A673 (cell line): ENCODE measurements around the gene IL6. TPM values are rescaled to one million over a fixed set of nuclear protein-coding genes. Genes with fewer than 3 reads are reported as not detected.

Source experiments
- BruUV-seq: library from RNA; stranded (reverse); fragments of 400-500 nt; replicated peaks from 2 replicates; lab custom pipeline; 2021; lab: Mats Ljungman, UMichigan
- CTCF ChIA-PET: fragments of 300-600 bp; sonication (Branson Sonifier 250); formaldehyde crosslinking; loops from one replicate; lab custom pipeline; 2022; ENCODE audit warnings: antibody characterized with exemption; lab: Charles Lee
- POLR2A ChIA-PET: fragments of 300-600 bp; sonication (Branson Sonifier 250); formaldehyde crosslinking; loops from one replicate; lab custom pipeline; 2022; ENCODE audit warnings: antibody characterized with exemption; ENCODE audit not compliant: low non-redundant PET; lab: Charles Lee
- DNase-seq: peaks from one replicate; pipeline ENCODE4 v3.0.0-alpha.2; 2015; ENCODE audit warnings: low spot score
- H3K27ac ChIP-seq: fragments of 200-600 bp; sonication (generic); 2 replicates; pipeline ENCODE4 v1.5.1; 2016; ENCODE audit warnings: mixed run types, low read depth, mild to moderate bottlenecking, mixed read lengths, antibody characterized with exemption, low read length; ENCODE audit not compliant: poor library complexity, severe bottlenecking
- H3K27me3 ChIP-seq: fragments of 200-600 bp; sonication (generic); replicated peaks from 2 replicates; pipeline ENCODE4 v1.6.1; 2017; ENCODE audit warnings: mixed run types, low read depth, mild to moderate bottlenecking, mixed read lengths, antibody characterized with exemption, low read length; ENCODE audit not compliant: insufficient read depth, poor library complexity
- H3K36me3 ChIP-seq: fragments of 200-600 bp; sonication (generic); 2 replicates; pipeline ENCODE4 v1.6.1; 2016; ENCODE audit warnings: mixed run types, mild to moderate bottlenecking, mixed read lengths, antibody characterized with exemption, low read length; ENCODE audit not compliant: insufficient read depth, poor library complexity, severe bottlenecking
- H3K4me1 ChIP-seq: fragments of 200-600 bp; sonication (generic); 2 replicates; pipeline ENCODE4 v1.6.1; 2017; ENCODE audit warnings: mixed run types, mild to moderate bottlenecking, mixed read lengths, antibody characterized with exemption, low read length; ENCODE audit not compliant: insufficient read depth, poor library complexity, severe bottlenecking
- H3K4me3 ChIP-seq: fragments of 200-600 bp; sonication (generic); 2 replicates; pipeline ENCODE4 v1.5.1; 2016; ENCODE audit warnings: low read depth, mixed run types, mild to moderate bottlenecking, mixed read lengths, low read length; ENCODE audit not compliant: poor library complexity, severe bottlenecking
- H3K9me3 ChIP-seq: fragments of 200-600 bp; sonication (generic); 2 replicates; pipeline ENCODE4 v1.6.1; 2016; ENCODE audit warnings: mixed run types, low read depth, mild to moderate bottlenecking, mixed read lengths, antibody characterized with exemption, low read length; ENCODE audit not compliant: poor library complexity, severe bottlenecking
- EZH2 ChIP-seq: fragments of 200-600 bp; sonication (generic); IDR thresholded peaks from 2 replicates; pipeline ENCODE4 v1.6.1; 2017; ENCODE audit warnings: borderline replicate concordance, low read depth, mild to moderate bottlenecking, mixed read lengths, antibody characterized with exemption, low read length; ENCODE audit not compliant: poor library complexity, severe bottlenecking
- intact Hi-C: fragments of 100-400 bp; cut with micrococcal nuclease; formaldehyde crosslinking; loops from one replicate; pipeline ENCODE4 v1.10.0; 2022; ENCODE audit not compliant: unreplicated experiment
- total RNA-seq: library from RNA; stranded (reverse); gene quantifications from 2 replicates; pipeline ENCODE4 v1.2.3, GENCODE V29; 2021
- TF ChIP-seq, protein P1 (sequence below): fragments of 300-800, 200-600 bp; sonication (generic); conservative IDR thresholded peaks from 2 replicates; pipeline ENCODE4 v1.5.1; 2017; ENCODE audit warnings: low read depth, mild to moderate bottlenecking, antibody characterized with exemption, low read length, moderate library complexity, mixed read lengths

Gene IL6
- total RNA-seq, 1 experiment from 2014 or later: not detected

DNA sequence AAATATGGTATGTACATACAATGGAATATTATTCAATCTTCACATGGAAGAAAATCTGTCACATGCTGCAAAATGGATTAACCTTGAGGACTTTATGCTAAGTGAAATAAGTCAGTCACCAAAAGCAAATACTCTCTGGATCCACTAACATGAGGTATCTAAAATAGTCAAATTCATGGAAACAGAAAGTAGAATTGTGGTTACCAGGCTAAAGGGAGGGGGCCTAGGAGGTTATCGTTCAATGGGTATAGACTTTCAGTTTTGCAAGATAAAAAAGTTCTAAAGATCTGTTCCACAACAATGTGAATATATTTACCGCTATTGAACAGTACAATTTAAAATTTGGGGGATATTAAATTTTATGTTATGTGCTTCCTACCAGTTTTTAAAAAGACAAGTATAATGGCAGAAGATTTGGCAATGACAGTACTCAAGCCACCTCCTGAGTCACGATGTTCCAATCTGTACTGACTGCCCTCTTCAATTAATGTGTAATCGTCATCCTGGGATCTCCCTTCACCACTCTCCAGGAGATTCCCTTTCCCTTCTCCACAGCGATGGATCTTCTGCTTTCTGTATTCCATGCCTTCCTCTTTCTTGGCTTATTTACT lies 32.3 kb upstream of the IL6 start:
- no peak for DNase-seq
- Histone ChIP-seq H3K27me3 (no peaks in the 10 kb centered on the region), H3K9me3 (no peaks in the 10 kb centered on the region), H3K4me3 (no peak overlapping the region), H3K27ac (no peak overlapping the region), H3K4me1 (no peaks in the 10 kb centered on the region), H3K36me3 (no peaks in the 10 kb centered on the region)
- intact Hi-C loops: no loop called here
- no TSS peak for BruUV-seq
- ChIA-PET CTCF (no interaction called here), POLR2A (no interaction called here)
- TF ChIP-seq, protein P1, sequence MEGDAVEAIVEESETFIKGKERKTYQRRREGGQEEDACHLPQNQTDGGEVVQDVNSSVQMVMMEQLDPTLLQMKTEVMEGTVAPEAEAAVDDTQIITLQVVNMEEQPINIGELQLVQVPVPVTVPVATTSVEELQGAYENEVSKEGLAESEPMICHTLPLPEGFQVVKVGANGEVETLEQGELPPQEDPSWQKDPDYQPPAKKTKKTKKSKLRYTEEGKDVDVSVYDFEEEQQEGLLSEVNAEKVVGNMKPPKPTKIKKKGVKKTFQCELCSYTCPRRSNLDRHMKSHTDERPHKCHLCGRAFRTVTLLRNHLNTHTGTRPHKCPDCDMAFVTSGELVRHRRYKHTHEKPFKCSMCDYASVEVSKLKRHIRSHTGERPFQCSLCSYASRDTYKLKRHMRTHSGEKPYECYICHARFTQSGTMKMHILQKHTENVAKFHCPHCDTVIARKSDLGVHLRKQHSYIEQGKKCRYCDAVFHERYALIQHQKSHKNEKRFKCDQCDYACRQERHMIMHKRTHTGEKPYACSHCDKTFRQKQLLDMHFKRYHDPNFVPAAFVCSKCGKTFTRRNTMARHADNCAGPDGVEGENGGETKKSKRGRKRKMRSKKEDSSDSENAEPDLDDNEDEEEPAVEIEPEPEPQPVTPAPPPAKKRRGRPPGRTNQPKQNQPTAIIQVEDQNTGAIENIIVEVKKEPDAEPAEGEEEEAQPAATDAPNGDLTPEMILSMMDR: no peak
- TF ChIP-seq EZH2: no peak

DNA sequence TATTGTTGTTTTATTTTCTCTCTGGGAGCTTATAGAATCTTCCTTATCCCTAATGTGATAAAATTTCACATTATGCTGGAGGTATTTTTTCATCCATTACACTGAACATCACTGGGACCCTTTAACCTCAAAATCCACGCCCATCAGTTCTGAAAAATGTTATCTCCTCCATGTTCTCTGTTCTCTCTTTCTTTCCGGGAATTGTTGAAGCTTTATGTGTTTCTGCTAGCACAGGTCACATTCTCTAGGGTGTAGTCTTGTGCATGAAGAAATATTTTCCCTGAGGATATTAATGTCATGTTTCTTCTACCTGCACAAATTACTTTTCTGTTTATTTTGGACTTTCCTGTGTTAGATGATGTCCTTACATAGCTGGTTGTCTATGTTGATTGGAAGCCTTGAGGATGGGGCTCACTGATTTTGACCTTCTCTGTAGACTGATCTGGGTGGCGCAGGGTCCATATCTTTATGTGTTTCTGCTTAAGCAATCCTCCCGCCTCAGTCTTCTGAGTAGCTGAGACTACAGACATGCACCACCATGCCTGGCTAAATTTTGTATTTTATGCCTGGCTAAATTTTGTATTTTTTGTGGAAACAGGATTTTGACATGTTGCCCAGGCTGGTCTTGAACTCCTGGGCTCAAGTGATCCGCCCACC lies 31.4 kb upstream of the IL6 start:
- Histone ChIP-seq H3K9me3 (no peaks in the 10 kb centered on the region), H3K4me3 (no peak overlapping the region), H3K4me1 (no peaks in the 10 kb centered on the region), H3K36me3 (no peaks in the 10 kb centered on the region), H3K27me3 (no peaks in the 10 kb centered on the region), H3K27ac (no peak overlapping the region)
- intact Hi-C loops: no loop called here
- no peak for DNase-seq
- TF ChIP-seq, protein P1: no peak
- TF ChIP-seq EZH2: no peak
- ChIA-PET CTCF (no interaction called here), POLR2A (no interaction called here)
- BruUV-seq: no TSS peak

DNA sequence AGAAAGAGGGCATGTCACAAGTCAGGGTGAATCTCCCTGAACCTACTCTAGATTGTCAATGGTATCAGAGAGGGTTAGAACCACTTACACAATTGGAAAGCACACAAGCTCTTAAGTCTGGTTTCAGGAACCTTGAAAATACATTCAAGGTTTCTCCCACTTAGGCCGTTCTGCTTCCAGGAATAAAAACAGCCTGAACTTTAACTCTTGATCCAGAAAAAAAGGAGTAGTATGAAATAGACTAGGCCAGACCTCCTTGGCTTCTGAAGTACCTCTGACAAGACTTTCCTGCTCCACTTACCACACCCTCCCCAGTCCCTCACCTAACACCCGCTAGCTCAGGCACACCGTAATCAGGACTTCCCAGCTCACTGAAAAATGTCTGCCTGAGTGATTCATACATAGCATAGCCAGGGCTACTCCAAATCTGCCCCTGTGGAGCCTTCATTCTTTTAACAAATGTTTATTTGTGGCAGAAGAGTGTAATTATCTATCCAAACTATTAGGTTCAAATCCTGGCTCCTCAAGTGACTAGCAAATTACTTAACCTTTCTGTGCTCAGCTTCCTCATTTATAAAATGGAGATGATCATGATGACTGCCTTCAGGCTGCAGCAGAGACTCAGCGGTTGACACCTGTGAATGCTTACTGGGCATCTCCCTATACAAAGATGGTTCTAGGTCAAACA lies 30.3 kb upstream of the IL6 start:
- Histone ChIP-seq H3K27ac (no peak overlapping the region), H3K27me3 (no peaks in the 10 kb centered on the region), H3K36me3 (no peaks in the 10 kb centered on the region), H3K4me3 (no peak overlapping the region), H3K9me3 (no peaks in the 10 kb centered on the region), H3K4me1 (no peaks in the 10 kb centered on the region)
- DNase-seq: no peak
- BruUV-seq: no TSS peak
- ChIA-PET POLR2A (no interaction called here), CTCF (no interaction called here)
- intact Hi-C loops: no loop called here
- TF ChIP-seq, protein P1: no peak
- no peak for TF ChIP-seq EZH2
